NCI-H2029 (cell line): ENCODE results near the gene ARHGAP1.
"Not testable (repeated sequence)": the region's sequence is repeated elsewhere in the genome, so short reads cannot be mapped to it uniquely, and the experiment has no call there.

Experiments used
- DNase-seq: peaks from one replicate; lab custom pipeline; 2025; lab: John Stamatoyannopoulos, UW

The ARHGAP1 gene

GRCh38 chr11:46723359-46723680, 22.9 kb upstream of the ARHGAP1 start:
- DNase-seq, result no peak

DNA sequence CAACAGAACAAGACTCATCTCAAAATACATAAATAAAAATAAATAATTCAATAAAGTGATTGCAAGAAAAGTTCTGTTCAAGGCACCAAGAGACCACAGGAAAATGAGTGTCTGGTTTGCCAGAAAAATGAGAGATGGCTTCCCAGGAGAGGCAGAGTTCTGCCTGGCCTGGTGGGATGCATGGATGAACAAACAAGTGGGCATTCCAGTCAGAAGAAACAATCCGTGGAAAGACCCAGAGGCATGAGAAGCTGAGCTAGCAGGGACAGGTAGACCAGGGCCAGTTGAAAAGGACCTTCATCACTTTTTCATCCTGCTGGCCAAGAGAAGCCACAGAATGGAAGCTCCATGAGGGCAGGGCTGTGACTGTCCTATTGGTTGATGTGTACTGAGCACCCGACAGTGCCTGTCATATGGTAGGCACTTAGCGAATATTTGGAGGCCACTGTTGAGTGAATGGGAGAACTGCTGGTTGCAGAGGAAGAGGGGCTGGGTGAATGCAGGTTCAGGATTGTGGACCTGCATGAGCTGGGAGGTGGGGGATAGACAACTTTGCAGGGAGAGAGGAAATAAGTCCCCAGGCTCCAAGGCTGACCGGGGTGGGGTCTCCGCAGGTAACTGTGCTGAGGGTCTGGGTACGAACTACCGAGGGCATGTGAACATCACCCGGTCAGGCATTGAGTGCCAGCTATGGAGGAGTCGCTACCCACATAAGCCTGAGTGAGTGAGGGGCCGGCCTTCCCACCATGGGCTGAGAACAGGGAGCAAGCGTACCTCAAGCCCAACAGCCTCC, 22.3 kb upstream of the ARHGAP1 start:
- DNase-seq, result no peak

DNA sequence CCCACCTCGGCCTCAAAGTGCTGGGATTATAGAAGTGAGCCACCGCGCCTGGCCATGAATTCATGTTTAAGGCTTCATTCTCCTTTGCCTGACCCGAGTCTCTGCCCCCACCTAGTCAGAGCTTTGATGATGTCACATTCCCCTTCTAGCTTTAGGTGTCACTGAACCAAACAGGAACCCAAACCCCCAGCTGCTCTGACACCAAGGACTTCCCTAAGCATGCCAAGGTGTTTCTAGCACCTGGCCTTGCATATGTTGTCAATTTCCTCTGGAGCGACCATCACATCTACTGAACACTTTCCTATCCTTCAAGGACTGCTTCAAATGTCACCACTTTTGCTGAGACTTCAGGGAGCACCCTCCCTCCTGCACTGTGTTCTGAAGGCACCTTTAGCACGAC, 20.9 kb upstream of the ARHGAP1 start:
- DNase-seq, result no peak

DNA sequence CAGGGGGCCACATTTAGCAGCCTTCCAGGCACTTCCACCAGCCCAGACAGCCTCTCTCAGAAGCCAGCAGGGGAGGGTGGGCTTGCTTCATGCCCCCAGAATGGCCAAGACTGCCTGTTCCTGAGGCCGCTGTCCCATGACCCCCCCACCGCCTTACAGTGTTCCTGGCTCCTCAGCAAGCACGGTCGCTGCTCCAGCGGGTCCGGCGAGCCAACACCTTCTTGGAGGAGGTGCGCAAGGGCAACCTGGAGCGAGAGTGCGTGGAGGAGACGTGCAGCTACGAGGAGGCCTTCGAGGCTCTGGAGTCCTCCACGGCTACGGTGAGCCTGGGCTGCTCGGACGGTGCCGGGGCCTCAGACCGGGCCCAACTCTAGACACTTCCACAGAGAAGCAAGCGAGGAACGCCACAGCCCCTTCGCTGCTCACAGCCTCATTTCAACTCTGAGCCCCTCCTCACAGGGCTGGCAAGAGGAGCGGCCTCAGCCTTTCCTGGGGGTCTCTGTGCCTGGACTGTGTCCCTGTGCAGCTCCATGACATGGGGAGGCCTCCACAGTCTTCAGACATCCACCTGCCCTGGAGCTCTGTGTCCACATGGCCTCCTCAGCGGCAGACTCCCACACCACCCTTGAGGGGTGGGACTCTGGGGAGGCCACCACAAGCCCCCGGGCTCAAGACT, 19.3 kb upstream of the ARHGAP1 start:
- no peak for DNase-seq

GRCh38 chr11:46719048-46719542, 18.7 kb upstream of the ARHGAP1 start, which contains the start of gene F2:
TSS of gene F2 (plus strand) at chr11:46719213. CDS start at chr11:46719236, 23 bp downstream.
- DNase-seq, result no peak

DNA sequence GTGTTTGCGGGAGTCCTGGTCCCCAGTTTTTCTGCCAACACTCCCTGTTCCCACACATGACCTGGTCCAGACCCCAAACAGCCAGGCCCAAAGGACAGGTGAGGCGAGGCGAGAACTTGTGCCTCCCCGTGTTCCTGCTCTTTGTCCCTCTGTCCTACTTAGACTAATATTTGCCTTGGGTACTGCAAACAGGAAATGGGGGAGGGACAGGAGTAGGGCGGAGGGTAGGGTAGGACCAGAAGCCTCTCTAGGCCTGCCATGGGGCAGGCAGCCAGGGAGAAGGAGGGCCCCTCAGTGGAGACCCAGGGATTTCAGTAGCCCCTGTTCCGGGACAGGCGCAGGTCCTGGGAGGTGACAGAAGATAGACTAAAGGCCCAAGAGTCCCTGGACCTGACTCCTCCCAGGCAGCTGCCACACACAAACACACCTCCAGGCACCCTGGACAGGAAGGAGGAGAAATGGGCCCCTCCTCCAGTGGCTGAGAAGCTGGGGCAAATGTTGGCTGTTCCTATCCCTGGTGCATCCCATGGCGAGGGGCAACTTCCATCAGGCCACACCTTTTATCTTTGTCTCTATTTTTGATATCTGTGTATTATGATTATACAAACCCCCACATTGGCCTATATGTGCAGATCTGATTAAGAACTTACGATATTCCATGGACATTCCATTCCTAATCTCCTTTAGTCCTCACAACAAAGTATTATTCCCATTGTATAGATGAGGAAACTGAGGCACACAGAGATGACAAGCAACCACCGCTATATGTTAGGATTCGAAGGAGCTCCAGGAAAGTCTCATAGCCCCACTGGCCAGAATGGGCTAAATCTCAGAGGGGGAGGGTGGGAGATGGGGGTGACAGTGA, 18.0 kb upstream of the ARHGAP1 start:
- DNase-seq, result peak; percentile 92

GRCh38 chr11:46717825-46718154, 17.4 kb upstream of the ARHGAP1 start:
- DNase-seq, result not testable (repeated sequence)

DNA sequence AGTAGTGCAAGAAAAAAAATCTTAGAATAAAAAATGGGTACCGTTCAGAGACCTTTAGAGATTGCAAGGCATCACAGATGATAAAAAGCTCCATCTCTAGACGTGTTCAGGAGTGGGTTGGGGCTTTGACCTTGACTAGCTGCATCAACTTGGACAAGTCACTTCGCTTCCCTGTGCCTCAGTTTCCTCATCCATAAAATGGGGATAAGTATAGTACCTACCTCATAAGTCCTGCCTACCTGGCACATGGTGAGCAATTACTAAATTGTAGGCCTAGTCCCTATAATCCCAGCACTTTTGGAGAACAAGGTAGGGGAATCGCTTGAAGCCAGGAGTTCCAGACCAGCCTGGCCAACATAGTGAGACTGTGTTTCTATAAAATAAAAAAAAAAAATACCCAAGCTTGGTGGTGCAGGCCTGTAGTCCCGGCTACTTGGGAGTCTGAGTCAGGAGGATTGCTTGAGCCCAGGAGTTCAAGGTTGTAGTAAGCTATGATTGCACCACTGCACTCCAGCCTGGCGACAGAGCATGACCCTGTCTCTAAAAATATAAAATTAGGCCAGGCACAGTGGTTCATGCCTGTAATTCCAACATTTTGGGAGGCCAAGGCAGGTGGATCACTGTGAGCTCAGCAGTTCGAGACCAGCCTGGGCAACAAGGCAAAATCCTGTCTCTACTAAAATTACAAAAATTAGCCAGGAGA, 12.6 kb upstream of the ARHGAP1 start:
- DNase-seq, result no peak

- DNase-seq, result no peak
Measured at GRCh38 chr11:46711303-46711702, 10.9 kb upstream of the ARHGAP1 start.

GRCh38 chr11:46710821-46711269, 10.4 kb upstream of the ARHGAP1 start:
- DNase-seq, result no peak

GRCh38 chr11:46709351-46709750, 8.9 kb upstream of the ARHGAP1 start:
- DNase-seq, result not testable (repeated sequence)

- DNase-seq, result no peak
Measured at GRCh38 chr11:46706886-46707285, 6.5 kb upstream of the ARHGAP1 start.

DNA sequence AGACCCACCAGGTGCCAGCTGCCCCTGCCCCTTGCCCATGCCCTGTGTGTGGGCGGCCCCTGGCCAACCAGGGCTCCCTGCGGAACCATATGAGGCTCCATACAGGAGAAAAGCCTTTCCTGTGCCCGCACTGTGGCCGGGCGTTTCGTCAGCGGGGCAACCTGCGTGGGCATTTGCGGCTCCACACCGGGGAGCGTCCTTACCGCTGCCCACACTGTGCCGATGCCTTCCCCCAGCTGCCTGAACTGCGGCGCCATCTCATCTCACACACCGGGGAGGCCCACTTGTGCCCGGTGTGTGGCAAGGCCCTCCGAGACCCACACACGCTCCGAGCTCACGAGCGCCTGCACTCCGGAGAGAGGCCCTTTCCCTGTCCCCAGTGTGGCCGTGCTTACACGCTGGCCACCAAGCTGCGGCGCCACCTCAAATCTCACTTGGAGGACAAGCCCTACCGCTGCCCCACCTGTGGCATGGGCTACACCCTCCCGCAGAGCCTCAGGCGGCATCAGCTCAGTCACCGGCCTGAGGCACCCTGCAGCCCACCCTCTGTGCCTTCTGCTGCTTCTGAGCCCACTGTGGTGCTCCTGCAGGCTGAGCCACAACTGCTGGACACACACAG, 4.8 kb upstream of the ARHGAP1 start:
- DNase-seq, result no peak

GRCh38 chr11:46701078-46701654, 747 bp upstream of the ARHGAP1 start:
- DNase-seq, result no peak

DNA sequence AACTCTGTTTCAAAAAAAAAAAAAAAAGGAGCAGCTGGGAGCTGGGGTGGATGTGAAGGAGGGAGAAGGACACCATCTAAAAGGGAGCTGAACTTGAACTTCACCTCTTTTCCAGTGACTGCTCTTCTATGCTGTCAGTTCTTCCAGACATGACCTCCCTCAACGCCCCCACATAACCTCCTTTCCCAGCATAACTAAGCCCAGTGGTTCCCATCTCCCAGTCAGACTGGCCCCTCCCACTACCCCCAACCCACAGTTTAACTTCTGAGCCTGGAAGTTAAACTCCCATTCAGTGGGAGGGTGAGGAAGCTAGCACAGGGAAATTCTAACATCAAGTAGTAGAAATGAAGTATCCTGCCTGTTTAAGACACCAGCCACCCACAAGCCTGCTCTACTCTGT, 1.8 kb downstream of the ARHGAP1 start:
- no peak for DNase-seq

DNA sequence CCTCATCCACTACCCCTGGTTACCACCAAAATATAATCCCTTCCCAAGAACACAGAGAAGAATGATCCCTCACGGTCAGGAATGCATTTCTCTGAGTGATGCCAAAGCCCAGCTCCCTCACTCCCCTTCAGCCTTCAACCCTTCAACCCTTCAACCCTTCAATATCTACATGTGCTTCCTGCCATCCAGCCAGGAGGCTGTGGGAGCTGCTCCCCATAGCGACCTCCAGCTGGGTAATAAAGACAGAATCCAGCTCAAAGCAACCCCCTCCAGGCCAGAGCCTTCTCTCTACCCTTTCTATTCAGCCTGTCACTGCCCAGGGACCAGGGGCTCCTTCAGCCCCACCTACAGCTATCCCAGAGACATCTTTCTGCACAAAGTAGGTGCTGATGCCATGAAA, 2.7 kb downstream of the ARHGAP1 start:
- no peak for DNase-seq

DNA sequence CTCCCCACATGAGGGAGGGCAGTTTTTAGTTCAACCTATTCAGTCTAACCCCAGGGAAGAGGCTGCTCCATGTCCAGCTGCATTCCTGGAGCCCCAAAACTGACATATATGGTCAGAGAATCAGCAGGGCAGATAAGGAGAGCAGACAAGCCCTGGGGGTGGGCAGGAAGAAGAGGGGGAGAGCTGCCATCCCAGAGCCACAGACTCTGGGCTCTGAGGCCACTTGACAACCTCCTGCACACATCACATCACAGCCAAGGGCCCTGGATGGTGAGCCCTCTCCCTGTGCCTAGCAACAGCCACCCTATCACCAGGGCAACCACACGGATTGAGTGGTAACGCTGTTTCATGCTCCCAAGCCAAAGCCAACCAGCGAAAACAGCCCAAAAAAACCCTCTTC, 3.1 kb downstream of the ARHGAP1 start:
- peak; percentile 30 for DNase-seq

DNA sequence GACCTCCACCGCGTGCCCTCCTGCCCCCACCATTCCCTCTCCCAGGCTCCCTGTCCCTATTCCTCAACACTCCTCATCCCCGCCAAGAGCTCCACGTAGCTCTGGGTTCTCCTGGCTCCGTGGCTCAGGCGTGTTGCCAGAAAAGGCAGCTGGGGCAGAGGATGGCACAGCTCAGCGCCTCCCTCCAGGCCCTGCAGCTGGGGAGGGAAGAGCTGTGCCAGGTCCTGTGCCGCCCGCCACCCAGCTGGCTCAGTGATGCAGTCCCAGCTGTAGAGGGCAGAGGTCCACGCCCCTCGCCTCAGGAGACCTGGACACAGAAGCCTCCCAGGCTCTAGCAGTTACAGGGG, 4.2 kb downstream of the ARHGAP1 start:
- peak; percentile 79 for DNase-seq

DNA sequence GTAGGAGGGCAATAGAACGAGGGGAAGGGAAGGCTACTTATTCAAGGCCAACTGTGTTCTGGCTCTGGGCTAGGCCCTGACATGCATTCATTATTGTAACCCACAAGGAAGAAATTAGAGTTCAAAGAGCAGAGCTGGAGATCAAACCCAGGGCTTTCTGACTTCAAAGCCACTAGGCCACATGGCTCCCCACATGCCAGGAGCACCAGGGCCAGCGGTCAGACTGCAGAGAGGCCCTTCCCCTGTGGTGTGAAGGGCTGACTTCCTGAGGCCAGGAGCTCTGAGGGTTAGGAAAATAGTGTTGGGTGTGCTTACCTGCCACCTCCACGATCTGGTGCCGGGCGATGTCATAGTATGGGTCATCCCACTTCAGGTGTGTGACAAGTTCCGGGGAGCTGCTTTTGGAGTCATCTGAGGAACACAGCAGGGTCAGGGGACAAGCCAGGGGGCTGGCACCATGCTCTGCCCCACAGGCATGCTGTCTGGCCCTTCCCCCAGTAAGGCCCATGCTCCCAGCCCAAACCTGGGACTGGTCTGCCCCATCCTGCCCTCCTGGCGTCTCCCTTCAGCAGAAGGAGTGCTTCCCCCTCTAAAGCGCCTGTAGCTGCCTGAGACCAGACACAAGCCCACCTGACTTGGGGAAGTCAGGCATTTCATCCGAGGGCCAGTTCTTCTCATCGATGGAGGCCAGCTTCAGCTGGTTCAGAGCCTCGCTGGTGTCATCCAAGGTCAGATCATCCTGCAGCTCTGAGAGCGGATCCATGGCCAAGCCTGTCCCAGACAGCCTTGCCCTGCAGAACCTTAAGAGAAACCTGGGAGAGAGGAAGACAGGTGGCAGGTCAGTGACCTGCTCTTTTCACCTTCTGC, 4.8 kb downstream of the ARHGAP1 start:
- no peak for DNase-seq

DNA sequence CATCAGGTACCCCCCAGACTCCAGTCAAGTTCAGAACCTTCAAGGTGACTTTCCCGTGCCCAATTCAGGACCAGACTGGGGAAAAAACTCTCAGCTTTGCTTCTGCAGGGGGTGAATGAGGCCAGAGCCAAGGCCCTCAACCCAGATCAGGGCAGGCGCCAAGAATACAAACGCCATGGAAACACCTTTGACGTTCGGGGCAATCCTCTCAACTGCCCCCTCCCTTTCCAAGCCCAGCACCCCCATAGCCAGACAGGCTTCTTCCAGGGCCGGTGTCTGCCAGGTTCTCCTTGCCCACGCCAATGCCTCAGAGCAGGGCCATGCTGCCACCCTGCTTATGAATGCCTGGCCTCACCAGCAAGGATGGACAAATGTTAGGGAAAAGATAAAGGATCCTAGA, 5.8 kb downstream of the ARHGAP1 start:
- no peak for DNase-seq
